ENCODE data around the gene FADS2. TPM values are rescaled to one million over a fixed set of nuclear protein-coding genes. Genes with fewer than 3 reads are reported as not detected.

The FADS2 gene
- polyA plus RNA-seq, 2 of the 4 experiments (the other 2 are of a cell fraction) = 215 to 391 TPM

DNA sequence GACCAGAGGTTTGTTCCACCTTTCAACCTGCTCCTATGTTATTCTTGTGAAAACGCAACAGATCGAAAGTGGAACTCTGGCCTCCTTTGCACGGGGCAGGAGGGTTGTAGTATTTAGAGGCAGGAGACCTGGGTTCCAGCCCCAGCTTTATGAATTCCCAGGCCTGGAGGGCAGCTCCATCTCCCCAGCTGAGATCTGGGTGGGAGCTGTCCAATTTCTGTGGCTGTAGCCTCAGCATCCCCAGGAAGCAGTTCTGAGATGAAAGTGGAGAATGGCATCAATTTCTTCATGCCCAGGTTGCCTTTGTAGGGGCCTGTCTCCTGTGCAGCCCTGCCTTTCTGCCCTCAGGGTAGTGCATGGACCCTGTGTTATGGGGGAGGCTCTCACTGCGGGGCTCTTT lies 4.1 kb downstream of the FADS2 start:
- CTCF ChIA-PET = interaction anchor here (0.6 to 5.6 kb wide), 6 partner anchors 14 to 250 kb away, joined by 3 to 51 read pairs (median 4); no protein-coding TSS in a partner anchor
- Histone ChIP-seq H3K9me3 (no peaks in the 10 kb centered on the region), H3K4me2 (no peak overlapping the region), H3K27ac (no peak overlapping the region), H3K4me1 (peaks cover 68% of the 10 kb centered on the region), H3K4me3 (no peak overlapping the region)
- ATAC-seq (no peak), DNase-seq (ENCODE audit: low read depth in 1 of 2, low spot score in 1 of 2) (no peak), FAIRE-seq (no peak)
- WGBS (ENCODE audit: missing lambda C conversion rate) = 97% methylated on average over 4 of the region's 4 CpGs
- TF ChIP-seq, protein P1, sequence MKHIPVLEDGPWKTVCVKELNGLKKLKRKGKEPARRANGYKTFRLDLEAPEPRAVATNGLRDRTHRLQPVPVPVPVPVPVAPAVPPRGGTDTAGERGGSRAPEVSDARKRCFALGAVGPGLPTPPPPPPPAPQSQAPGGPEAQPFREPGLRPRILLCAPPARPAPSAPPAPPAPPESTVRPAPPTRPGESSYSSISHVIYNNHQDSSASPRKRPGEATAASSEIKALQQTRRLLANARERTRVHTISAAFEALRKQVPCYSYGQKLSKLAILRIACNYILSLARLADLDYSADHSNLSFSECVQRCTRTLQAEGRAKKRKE (CRISPR knock-in tag; IDR thresholded peaks at IDR 0.05; ENCODE audit: low read depth) = no peak
- TF ChIP-seq ZSCAN20 (CRISPR knock-in tag; IDR thresholded peaks at IDR 0.05) (no peak), RARB (CRISPR knock-in tag; IDR thresholded peaks at IDR 0.05) (no peak), MAZ (IDR thresholded peaks at IDR 0.05; ENCODE audit: borderline replicate concordance, low read depth, low read length) (no peak), MYC (IDR thresholded peaks at IDR 0.05; ENCODE audit: borderline replicate concordance, low read length) (no peak), SREBF2 (IDR thresholded peaks at IDR 0.05) (no peak), FOSL2 (IDR thresholded peaks at IDR 0.05) (no peak), FOSL2 (CRISPR knock-in tag; IDR thresholded peaks at IDR 0.05) (no peak), EHF (CRISPR knock-in tag; IDR thresholded peaks at IDR 0.05) (no peak)
- TF ChIP-seq, protein P2, sequence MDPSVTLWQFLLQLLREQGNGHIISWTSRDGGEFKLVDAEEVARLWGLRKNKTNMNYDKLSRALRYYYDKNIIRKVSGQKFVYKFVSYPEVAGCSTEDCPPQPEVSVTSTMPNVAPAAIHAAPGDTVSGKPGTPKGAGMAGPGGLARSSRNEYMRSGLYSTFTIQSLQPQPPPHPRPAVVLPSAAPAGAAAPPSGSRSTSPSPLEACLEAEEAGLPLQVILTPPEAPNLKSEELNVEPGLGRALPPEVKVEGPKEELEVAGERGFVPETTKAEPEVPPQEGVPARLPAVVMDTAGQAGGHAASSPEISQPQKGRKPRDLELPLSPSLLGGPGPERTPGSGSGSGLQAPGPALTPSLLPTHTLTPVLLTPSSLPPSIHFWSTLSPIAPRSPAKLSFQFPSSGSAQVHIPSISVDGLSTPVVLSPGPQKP (IDR thresholded peaks at IDR 0.05; ENCODE audit: low read depth, low read length) = no peak
- POLR2A ChIA-PET = no interaction called here

DNA sequence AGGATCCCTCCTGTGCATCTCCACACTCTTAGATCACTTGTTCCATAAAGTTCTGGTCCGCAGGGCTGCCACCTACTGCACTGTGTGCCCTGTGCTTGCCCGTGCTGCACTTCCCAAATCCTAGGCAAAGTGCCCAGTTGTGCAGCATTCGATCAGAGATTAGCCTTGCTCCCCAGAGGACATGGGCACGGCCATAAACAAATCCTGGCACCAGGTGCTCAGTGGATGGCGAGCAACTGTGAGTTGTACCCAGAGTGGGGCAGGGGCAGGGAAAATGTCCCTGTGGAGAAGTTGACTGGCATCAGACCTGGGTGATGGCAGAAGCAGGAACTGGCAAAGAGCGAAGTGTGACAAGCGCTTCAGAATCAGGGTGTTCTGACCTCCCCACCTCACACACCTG lies 4.7 kb downstream of the FADS2 start:
- POLR2A ChIA-PET = interaction anchor here (0.6 kb wide), 1 partner anchor 279 kb away, joined by 3 read pairs; no protein-coding TSS in a partner anchor
- WGBS (ENCODE audit: missing lambda C conversion rate) = 81% methylated on average over 7 of the region's 7 CpGs

DNA sequence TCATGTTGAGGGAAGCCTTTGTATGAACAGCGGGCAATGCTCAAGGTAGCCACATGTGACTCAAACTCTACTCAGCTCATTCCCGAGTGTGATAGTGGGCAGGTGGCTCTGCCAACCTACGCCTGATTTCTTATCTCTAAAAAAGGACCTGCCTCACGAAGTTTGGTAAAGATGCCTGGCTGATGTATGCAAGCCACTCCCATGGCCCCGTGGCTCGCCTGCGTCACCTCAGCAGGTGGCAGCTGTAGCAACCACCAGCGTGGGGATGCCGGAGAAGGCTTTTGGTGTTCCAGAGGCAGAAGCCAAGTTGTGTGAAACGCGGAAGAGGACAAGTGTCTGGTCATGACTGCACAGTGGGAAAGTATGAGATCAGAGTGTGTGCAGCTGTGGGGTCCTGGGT lies 5.4 kb downstream of the FADS2 start:
- DNase-seq (ENCODE audit: low read depth in 1 of 2, low spot score in 1 of 2) (no peak), FAIRE-seq (no peak), ATAC-seq (no peak)
- ChIA-PET CTCF (interaction anchor here (1.5 to 1.6 kb wide), 2 partner anchors 16 to 276 kb away, joined by 3 to 4 read pairs; partner anchors contain the start of gene FADS1), POLR2A (interaction anchor here (0.6 kb wide), 1 partner anchor 278 kb away, joined by 3 read pairs; no protein-coding TSS in a partner anchor)
- Histone ChIP-seq H3K4me3 (no peak overlapping the region), H3K9me3 (no peaks in the 10 kb centered on the region), H3K4me1 (peaks cover 68% of the 10 kb centered on the region), H3K27ac (no peak overlapping the region), H3K4me2 (no peak overlapping the region; the same call in 2 of the 3 replicates)
- no peak for TF ChIP-seq JUNB (IDR thresholded peaks at IDR 0.05)
- TF ChIP-seq POLR2A (IDR thresholded peaks at IDR 0.05; ENCODE audit: low read length) = no peak
- TF ChIP-seq HOXB5 (CRISPR knock-in tag; IDR thresholded peaks at IDR 0.05) = no peak
- TF ChIP-seq EHF (CRISPR knock-in tag; IDR thresholded peaks at IDR 0.05) = no peak
- no peak for TF ChIP-seq RAD21 (conservative IDR thresholded peaks at IDR 0.05 in 1 of 2, IDR thresholded peaks at IDR 0.05 in 1 of 2)
- TF ChIP-seq, protein P3, sequence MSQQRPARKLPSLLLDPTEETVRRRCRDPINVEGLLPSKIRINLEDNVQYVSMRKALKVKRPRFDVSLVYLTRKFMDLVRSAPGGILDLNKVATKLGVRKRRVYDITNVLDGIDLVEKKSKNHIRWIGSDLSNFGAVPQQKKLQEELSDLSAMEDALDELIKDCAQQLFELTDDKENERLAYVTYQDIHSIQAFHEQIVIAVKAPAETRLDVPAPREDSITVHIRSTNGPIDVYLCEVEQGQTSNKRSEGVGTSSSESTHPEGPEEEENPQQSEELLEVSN (IDR thresholded peaks at IDR 0.05; ENCODE audit: borderline replicate concordance, low read depth) = no peak
- TF ChIP-seq NFE2L2 (conservative IDR thresholded peaks at IDR 0.05; ENCODE audit: low read length) = no peak
- TF ChIP-seq, protein P1 (CRISPR knock-in tag; IDR thresholded peaks at IDR 0.05; ENCODE audit: low read depth) = no peak
- TF ChIP-seq, protein P2 (IDR thresholded peaks at IDR 0.05; ENCODE audit: low read depth, low read length) = no peak
- no peak for TF ChIP-seq BHLHE40 (IDR thresholded peaks at IDR 0.05; ENCODE audit: low read depth, low read length)
- WGBS (ENCODE audit: missing lambda C conversion rate) = 93% methylated on average over 11 of the region's 11 CpGs

More for the DNA sequence above, 4.7 kb downstream of the FADS2 start:
- TF ChIP-seq EP300 (IDR thresholded peaks at IDR 0.05) (no peak), SREBF2 (IDR thresholded peaks at IDR 0.05) (no peak), KDM1A (IDR thresholded peaks at IDR 0.05; ENCODE audit: low read depth) (no peak), TP53 (CRISPR knock-in tag; IDR thresholded peaks at IDR 0.05) (no peak), JUNB (IDR thresholded peaks at IDR 0.05) (no peak), ZNF302 (CRISPR knock-in tag; IDR thresholded peaks at IDR 0.05) (no peak), CHD4 (IDR thresholded peaks at IDR 0.05; ENCODE audit: borderline replicate concordance) (no peak), CBX8 (IDR thresholded peaks at IDR 0.05) (no peak), RAD21 (conservative IDR thresholded peaks at IDR 0.05 in 1 of 2, IDR thresholded peaks at IDR 0.05 in 1 of 2) (no peak), KDM5A (IDR thresholded peaks at IDR 0.05) (no peak), TFCP2L1 (CRISPR knock-in tag; IDR thresholded peaks at IDR 0.05) (no peak), NR3C1 (IDR thresholded peaks at IDR 0.05) (no peak), CHD2 (IDR thresholded peaks at IDR 0.05; ENCODE audit: low read length, partially characterized antibody) (no peak), JUN (IDR thresholded peaks at IDR 0.05) (no peak), HEYL (CRISPR knock-in tag; IDR thresholded peaks at IDR 0.05) (no peak)
- TF ChIP-seq, protein P4, sequence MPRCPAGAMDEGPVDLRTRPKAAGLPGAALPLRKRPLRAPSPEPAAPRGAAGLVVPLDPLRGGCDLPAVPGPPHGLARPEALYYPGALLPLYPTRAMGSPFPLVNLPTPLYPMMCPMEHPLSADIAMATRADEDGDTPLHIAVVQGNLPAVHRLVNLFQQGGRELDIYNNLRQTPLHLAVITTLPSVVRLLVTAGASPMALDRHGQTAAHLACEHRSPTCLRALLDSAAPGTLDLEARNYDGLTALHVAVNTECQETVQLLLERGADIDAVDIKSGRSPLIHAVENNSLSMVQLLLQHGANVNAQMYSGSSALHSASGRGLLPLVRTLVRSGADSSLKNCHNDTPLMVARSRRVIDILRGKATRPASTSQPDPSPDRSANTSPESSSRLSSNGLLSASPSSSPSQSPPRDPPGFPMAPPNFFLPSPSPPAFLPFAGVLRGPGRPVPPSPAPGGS (IDR thresholded peaks at IDR 0.05) = no peak
- TF ChIP-seq, protein P2 (IDR thresholded peaks at IDR 0.05; ENCODE audit: low read depth, low read length) = no peak
- H3K4me1 ChIP-seq = peaks cover 68% of the 10 kb centered on the region
- H3K27ac ChIP-seq = no peak overlapping the region
- H3K4me2 ChIP-seq = no peak overlapping the region
- FAIRE-seq (no peak), ATAC-seq (no peak), DNase-seq (ENCODE audit: low read depth in 1 of 2, low spot score in 1 of 2) (no peak)
- H3K9me3 ChIP-seq = no peaks in the 10 kb centered on the region
- H3K4me3 ChIP-seq = no peak overlapping the region
- CTCF ChIA-PET = interaction anchor here (1.0 to 5.6 kb wide), 3 partner anchors 35 to 249 kb away, joined by 4 to 51 read pairs (median 5); no protein-coding TSS in a partner anchor

All from A549 (cell line).